HG03575 (cell line): ENCODE data around the gene HPCAL1.
"Not testable (repeated sequence)": the region's sequence is repeated elsewhere in the genome, so short reads cannot be mapped to it uniquely, and the experiment has no call there.

Experiments
- ATAC-seq: cut with Tn5 transposase; IDR thresholded peaks from one replicate; pipeline ENCODE4 v1.9.1; 2021; ENCODE audit not compliant: unreplicated experiment, insufficient number of reproducible peaks, low FRiP score; ENCODE audit errors: extremely low read depth

The HPCAL1 gene

DNA sequence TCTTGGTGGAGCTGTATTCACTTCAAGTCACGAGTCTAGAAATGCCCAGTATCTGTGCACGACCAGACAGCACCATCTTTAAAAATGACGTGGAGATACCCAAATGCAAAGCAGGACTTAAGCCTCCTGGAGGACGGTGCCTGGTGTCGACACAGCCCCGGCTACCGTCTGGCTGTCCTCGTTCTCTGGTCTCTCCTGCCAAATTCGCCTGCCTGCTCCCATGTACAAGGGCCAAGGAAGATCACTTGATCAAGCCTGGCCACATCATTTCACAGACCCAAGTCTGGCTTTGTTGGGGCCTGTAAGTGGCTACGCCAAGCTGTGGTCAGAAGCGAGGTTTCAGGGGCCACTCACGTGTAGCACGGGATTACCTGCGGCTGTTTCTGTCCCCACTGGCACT is 136.0 kb downstream of the HPCAL1 start:
- no peak for ATAC-seq

DNA sequence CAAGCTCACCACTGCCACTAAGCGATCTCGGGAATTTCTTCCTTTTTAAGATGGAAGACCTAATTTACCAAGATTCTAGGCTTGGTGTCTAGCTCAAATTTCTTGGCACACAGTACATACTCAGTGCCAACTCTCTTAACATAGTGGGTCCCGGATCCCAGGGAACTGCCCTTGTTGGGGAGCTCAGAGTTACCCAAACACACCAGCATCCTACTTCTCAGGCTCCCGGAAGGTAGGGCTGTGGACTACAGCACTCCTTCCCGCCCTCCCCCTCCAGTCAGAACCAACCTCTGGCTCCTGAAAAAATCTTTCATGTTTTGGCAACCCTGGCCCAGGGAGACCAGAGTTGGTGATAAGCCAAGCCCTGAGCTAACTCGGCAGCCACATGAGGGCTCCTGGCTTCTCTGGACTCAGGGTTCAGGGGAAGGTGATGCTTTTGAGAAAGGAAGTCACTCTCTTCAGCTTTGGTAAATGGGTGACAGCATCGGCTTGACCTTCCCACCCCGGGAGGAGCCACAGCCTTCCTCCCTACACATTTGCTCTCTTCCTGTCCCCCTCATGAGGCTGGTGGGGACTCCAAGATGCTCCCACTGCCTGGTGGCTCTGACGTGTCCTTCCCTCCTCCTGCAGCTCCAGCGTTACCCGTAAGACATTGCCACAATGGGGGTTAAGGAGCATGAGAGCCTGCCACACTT is 136.6 kb downstream of the HPCAL1 start:
- ATAC-seq = no peak

DNA sequence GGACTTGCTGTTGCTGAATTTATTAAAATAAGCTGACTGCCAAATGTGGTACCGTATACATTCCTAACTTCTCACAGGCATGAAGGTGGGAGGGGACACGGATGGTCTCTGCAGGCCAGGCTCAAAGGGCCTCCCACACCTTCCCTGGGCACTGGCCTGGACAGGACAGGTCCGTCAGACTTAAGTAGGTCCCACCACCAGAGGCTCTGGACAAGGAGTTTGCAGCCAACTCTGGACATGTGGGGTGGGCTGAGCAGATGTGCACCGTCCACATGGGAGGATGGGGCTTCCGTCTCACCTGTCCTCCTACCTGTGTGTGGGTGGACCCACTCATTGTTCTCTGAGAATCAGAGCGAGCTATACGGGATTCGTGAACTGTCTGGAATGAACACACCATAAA is 137.3 kb downstream of the HPCAL1 start:
- no peak for ATAC-seq

DNA sequence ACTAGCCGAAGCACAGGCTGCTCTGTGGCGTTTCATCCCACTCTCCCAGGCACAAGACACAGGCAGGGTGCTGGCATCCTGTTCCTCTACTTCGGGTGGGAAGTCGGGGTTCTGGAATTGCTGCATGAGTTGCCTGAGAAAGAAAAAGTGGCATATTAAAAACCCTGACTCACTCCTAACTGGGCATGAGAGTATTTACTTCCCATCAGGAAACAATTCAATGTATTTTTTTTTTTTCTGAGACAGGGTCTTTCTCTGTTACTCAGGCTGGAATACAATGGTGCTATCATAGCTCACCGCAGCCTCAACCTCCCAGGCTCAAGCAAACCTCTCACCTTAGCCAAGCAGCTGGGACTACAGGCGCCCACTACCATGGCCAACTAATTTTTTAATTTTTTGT is 138.0 kb downstream of the HPCAL1 start:
- ATAC-seq = no peak

DNA sequence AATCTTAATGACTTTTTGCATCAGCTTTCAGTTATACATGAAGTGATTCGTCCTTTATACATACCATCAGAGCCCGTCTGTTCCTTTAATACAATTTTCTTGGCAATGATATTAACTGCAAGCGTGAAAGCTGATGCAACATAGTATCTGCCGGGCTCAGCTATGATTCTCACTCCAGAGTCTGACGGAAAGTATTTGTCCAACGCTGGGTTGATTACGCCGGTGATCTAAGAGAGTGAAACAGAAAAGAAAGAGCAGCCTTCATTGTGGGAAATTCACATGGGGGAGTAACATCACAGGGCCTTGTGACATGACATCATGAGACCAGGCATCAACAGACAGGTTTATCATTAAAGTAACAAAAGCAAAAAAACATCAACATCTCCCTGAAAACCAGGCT is 139.2 kb downstream of the HPCAL1 start:
- no peak for ATAC-seq

DNA sequence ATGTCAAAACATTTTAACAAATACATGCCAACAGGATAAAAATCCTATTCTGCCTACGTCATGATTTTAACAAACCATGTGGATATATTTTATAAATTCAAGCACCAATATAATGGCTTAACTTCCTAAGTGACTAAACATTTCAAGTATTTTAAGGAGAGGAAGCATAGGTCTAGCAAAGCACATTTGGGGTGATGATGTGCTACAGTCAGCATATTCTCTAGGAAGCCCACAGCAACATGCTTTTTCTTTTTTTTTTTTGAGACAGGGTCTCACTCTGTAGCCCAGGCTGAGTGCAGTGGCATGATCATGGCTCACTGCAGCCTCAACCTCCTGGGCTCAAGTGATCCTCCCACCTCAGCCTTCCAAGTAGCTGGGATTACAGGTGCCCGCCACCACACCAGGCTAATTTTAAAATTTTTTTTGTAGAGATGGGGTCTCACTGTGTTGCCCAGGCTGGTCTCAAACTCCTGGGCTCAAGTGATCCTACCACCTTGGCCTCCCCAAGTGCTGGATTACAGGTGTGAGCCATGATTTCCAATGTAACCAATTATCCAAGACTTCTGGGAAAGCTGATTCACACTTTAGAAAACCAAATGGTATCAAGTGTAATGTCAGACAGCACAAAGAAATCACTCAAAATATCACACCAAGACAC is 139.9 kb downstream of the HPCAL1 start:
- ATAC-seq = not testable (repeated sequence)

DNA sequence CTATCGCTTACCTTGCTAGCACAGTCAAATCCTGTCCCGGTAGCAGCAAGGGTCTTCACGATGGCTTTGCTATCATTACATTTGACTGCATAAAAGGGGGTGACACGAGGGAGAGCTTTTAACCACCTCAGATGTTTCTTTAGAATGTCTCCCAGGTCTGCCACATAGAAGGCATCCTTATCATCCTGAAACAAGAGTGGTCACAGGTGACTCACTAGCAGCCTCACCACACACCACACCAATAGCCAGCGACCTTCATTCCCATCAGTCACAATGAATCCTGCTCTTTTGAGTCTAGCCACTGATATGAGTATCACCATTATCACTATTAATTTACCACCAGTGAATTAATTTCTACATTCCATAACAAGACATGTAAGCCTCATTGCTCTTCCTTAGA is 141.8 kb downstream of the HPCAL1 start:
- ATAC-seq = no peak

DNA sequence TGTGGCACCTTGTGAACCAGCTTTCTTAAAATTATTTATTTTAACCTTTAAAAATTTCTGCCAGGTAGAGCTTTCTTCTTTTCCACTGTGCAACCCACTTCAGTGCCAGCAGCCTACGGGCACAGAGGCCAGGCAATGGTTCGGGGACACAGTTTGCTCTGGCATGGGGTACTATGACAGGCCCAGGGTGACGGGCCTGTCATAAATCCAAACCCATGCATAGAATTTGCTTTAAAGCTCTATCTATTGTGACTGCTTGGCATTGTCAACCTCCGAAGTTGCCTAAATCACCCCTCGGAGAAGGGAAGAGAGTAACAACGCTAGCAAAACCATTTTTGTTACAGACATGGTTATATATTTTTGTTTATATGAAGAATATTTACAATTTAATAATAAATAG is 143.9 kb downstream of the HPCAL1 start:
- ATAC-seq = no peak

DNA sequence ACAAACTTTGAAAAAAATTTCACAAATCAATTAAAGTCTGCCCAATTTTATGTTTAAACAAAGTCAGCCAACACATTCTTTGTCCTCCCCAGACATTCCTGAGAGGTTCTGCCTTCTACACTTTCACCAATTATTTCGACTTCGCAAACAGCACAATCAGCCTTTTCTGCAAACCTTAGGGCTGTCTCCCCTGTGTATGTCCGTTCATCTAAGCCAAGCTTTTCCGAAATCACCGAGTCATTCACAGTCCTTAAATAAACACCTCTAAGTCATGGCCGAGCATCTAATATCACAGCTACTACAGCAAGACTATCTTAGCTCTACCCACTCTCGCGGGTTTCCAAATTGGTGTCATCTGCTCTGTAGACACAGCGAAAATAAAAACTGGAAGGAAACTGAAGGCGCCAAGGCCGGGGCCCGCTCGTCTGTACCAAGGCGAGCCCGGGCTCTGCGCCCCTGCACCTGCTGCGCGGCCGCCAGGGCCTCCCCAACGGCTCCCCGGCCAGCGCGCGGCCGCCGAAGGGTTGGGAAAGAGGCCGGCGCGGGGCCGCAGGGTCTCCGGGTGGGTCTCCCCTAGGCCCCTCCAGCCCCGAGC is 144.7 kb downstream of the HPCAL1 start:
- ATAC-seq = peak; percentile 7

DNA sequence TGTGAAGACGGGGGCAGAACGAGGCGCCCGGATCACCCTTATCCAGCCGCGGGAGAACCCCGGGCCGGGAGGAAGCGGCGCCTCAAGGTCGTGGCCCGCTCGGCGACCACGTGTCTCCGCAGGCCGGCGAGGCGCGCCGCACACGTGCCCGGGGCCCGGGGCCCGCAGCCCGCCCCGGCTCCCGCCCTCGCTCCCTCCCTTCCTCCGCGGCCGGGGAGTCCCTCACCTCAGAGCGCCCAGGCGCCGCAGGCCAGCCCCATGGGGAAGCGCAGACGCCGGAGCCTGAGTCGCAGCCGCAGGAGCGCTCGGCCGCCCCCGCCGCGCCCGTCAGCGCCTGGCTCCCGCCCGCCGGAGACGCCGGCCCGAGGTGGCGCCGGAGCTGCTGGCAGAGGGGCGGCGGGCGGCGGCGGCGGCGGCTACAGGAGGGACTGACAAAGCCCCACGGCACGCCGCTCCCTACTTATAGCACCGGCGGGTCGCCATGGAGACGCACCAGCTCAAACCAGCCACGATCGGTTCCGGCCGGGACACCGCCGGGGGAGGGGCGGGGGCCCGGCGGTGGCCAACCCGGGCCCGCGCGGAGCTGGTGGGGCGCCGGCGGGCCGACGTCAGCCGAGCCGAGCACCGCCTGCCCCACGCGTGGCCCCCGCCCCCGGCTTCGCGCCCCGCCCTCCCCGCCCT is 145.3 kb downstream of the HPCAL1 start, which contains the start of gene ODC1:
TSS of gene ODC1 (minus strand) at position 433 of the 681 bp plus-strand sequence. CDS start 3,295 bp downstream, outside the sequence.
- peak; percentile 14 for ATAC-seq

DNA sequence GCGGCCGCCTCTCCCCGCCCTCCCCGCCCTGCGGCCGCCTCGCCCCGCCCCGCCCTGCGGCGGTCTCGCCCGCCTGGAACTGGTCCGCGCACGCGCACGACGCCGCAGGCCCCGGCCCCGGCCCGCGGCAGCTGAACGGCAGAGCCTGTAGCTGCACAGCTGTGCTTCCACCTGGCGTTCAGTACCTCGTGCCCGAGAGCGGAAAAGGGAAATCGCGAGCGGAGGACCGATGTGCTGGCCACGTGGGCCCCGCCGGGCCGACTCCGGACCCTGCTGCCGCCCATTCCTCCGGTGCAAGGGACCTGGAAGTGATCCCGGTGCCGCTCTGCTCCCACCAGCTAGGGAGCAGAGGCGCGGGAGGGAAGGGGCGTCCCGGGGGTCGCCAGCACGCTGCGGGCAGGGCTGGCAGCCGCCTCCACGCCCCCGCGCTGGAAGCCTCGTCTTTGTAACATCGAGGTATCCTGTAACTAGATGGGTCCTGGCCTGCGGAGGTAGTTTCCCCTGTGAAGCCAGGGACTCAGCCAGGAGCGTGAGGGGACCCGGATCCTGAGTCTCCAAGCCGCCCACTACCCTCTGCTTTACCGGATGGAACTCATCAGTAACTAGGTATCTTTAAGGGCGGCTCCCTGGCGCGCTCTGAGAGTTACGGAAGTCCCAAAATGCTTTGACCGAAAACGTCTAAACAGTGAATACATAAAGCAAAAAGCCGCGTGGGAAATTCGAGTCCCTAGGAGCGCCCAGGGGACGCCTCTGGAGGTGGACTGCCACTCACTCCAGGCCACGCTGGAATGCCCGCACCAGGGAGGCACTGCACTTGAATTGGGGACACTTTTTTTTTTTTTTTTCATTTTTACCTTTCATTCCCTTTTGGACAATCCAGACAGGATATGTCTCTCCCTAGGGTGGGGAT is 146.1 kb downstream of the HPCAL1 start:
- ATAC-seq = peak; percentile 33

DNA sequence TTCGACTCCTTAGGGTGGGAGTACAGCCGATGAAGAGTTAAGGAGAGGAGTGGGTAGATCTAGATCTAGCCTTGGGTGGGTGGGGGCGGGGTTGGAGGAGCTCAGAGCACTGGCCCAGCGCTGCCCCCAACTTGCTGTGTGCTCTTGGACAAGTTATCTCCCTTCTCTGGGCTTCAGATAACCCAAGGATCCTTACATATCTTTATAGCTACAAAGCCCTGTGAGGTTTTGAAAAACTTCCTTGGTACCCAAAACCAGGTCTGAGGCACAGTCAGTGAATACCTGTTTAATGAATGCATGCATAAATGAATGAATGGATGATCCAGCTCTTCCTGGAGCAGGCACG is 146.8 kb downstream of the HPCAL1 start:
- ATAC-seq = no peak

DNA sequence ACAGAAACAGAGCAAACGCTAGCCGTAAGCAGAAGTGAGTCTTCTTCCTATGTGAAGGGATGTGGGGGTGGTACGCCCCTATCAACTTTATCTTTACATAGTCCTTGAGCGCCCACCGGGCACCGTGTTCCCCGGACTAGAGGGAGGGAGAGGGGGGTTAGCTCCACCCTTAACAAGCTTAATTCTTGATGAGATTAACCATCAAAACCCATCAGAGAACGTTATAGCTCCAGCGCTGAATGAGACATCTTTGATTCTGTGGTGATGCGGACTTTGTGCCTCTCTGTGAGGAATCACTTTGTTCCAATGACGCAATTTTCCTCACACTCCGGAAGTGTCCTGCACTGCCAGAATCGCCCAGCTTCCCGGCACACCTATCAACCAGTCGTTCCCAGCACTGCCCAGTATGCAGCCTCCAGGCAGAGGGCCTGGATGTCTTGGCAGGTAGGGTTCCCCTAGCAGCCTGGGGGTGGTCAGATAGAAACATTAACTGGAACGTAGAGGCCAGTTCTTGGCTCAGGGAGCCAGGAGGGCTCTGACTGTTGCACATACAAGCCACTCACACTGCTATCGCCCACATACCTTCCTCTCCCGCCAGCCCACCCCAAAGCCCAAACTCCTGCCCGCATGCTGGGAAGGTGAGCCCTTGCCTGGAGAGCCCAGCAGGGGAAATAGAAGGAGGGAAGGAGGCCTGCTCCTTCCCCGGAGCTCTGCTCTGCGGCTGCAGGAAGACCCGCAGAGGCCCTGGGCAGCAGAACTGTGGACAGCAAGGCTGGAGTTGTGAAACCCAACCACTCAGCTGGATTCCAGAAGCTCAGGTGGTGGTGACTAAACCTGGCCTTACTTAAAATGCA is 147.4 kb downstream of the HPCAL1 start:
- ATAC-seq = no peak

DNA sequence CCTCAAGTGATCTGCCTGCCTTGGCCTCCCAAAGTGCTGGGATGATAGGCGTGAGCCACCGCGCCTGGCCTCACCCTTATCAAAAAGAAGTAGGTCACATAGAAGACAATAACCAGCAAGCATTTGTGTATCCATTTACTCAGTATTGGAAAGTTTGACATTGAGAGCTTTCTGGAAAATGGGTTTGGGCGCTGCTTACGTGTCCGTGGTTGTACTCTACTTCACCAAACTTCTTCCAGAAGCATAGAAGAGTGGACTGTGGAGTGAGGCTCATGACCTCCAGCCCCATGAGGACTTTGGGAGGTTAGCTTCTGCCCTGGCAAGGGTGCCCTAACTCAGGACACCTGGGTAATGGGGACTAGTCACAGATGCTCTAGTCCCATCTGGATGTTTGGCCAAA is 149.1 kb downstream of the HPCAL1 start:
- no peak for ATAC-seq

DNA sequence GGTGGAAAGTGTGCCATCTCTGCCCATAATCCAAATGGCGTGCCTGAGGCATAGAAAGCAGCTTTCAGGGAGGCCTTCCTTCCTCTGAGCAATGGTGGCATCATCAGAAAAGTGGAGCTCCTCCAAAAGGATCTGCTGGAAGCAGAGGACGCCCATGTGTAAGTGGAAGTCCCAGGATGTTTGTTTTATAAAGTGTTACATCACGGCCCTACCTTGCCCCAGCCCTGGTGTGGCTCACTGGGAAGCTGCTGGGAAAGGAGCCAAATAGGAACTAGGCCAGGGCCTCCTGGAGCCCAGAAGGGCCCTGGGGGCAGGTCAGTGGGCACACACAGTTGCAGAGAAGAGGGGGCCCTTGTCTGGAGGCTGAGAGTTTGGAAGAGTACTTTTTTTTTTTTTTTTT is 149.6 kb downstream of the HPCAL1 start:
- no peak for ATAC-seq

DNA sequence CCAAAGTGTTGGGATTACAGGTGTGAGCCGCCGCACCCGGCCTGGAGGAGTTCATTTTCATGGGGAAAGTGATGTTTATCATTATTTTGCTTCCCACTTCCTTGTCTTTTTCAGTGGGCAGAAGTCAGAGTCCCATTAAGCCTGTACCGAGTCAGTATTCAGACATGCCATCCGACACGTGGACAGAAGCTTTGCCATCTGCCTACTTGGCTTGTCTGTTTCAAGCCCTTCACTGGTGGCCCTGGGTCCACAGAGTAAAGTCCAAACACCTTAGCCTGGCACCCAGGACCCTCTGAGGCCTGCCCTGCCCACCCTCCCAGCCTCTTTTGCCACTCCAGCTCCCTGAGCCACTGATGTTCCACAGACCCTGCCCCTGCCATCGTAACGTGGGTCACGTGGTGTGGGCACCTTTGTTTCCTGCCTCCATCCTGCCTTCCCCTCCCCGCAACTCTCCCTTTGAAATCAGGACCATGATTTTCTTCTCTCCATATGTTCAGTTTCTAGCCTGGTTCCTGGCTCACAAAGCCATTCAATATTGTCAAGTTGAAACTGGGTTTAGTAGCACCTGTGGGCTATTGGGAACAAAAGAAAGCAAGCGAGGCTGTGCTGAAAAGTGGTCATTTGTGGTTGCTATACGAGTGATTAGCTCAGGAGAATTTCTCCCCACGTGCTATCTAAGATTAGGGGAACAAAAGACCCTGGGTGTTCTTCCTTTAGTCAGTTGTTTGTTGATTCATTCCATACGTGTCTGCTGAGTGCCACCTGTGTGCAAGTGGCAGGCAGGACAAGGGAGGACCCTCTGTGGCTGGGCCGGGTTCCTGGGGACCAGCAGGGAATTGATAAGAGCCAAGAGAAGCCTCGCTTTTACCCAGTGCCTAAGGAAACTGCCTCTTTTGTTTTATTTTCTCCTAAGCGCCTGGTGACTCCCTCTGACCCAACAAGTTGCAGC is 150.5 kb downstream of the HPCAL1 start:
- no peak for ATAC-seq

DNA sequence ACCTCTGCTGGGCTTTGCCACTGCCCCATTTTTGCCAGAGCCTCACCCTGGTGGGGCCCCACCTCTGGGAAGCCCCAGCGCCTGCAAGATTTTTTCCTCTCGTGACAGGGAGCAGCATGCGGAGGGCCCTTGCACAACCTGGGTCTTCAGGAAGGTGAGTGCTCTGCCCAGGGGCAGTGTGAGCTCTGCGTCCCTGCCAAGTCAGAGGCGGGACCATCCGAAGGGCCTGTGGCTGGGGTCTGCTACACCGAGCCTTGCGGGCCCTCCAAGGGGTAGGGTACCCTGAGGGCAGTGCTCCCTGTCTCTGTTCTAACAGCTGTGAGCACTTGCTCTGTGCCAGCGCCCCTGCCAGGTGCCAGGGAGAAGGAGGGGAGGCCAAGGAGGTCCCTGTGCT is 151.2 kb downstream of the HPCAL1 start:
- ATAC-seq = no peak
